NOMO-1 treated with DMSO at 0.1 percent for 48 hours (cell line): ENCODE results near the gene CACNA1S.

Experiments
- DNase-seq: peaks from one replicate; lab custom pipeline; 2025; ENCODE audit not compliant: unreplicated experiment; lab: John Stamatoyannopoulos, UW

The CACNA1S gene

DNA sequence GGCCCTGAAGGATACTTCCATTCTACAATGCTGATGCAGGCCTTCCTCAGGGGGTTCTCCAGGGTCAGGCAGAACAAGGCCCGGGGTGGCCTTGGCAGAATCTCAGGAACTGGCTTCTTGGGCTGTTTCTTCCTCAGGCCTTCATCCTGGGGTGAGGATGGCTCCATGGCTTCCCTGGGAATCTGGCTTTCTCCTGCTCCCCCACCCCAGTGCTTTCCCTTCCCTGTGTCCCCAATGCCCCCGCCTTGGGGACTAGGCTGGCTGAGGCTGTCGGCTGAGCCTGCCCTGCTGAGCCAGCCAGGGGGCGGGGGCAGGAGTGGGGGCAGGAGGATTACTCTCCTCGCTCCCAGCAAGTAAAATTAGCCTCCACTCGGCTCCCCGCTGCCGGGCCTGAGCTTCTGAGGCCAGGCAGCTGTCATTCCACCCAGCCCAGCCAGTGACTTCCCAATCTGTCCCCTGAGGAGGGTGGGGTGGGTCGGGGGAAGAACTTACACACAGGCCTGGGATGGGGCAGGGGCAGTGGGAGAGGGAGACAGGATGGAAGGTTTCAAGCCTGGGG is at the start of gene CACNA1S:
Gene CACNA1S, minus strand, starts transcription at position 254 of the 559 bp plus-strand sequence. Its CDS starts 87 bp downstream, at position 167.
- no peak for DNase-seq

DNA sequence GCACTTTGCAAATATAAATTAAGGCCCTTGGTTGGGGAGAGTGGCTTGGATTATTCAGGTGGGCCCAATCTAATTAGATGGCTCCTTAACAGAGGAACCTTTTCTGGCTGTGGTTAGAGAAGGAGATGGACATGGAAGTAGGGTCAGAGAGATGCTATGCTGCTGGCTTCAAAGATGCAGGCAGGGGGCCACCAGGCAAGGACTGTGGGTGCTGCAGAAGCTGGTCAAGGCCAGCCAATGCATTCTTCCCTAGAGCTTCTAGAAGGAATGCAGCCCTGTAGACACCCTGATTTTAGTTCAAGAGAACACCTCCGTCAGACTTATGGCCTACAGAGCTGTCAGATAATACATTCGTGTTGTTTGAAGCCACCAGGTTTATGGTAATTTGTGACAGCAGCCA is 45.7 kb upstream of the CACNA1S start:
- DNase-seq = no peak

DNA sequence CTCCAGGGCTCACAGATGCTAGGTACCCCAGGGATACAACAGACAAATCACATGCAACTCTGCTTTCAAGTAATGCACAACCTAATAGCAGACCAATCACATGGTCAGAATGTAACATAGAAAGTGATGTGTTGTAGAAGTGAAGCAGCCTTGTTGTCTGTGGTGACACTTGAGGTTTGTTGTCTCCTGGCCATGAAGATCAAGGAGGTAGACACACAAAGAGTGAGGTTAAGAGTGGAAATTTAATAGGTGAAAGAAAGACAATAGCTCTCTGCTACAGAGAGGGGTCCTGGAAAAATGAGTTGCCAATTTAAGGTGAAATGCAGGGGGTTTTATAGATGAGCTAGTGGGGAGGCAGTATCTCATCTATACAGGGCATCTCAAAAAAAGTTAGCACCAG is 44.6 kb upstream of the CACNA1S start:
- no peak for DNase-seq

DNA sequence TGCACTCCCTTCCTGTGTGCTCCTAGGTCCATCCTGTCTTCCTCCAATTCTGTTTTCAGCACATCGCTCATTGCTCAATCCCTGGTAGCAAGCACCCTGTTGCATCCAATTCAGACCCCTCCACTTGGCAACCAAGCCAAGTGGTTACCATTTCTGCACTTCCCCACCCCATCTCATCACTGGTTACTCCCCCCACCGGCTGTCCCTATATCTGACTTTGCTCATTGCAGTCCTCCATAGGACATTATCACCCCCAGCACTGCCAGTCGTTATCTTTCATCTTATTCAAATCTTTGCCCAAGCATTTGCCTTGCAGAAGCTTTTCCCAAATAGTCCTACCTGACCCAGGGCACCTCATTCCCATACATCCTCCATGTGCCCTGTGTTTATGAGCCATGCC is 44.1 kb upstream of the CACNA1S start:
- DNase-seq = no peak

DNA sequence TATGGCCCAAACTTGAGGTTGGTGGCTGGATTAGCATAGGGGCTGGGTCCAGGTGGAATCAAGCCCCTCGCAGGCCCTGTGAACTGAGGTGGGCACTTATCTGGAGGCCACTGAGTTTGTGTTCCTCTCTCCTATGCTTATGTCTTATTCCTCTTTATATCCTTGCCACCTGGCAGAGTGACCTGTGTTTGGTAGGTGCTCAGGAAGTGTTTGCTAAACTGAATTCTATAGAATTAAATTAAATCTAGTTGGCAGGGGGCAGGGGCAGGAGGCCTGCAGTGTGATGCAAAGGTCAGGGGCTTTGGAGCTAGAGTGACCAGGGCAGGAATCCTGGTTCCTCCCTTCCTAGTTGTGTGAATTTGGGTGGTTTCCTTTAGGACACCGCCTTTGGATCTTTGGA is 43.1 kb upstream of the CACNA1S start:
- DNase-seq = no peak

DNA sequence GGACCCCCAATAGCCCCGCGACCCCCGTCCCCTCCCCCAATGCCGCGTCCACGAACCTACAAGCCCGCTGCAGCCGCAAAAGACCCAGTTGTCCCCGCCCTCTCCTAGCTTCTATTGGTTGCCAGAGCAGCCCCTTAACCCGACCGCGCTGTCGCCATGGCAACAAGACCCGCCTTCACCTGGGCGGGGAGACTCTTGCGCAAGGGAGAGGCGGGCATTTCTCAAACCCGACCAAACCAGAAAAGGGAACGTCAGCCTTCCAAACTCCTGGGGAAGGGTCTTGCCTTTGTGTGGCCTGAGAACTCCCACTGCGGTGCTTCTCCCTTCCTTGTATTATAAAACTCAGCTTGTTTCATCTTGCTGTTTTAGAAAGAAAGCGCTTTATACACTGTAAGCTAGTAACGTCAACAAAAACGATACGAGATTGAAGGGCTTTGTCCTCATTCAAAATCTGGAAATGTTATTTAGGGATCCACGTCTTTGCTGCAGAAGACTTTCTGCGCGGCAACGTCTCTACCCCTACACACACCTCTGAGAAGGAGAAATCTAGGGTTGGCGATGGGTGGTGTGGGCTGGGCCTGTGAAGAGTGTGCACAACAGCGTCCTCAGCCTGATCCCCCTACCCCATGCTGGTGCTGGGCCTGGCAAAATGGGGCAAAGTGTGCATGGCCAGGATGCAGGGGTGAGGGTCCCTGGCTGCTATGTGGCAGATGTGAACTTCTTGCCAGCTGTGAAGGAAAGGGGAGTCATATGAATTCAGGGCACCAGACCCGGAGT is 42.4 kb upstream of the CACNA1S start, which contains the start of gene TMEM9:
Gene TMEM9, minus strand, starts transcription at position 86 of the 777 bp plus-strand sequence. CDS start 551 bp downstream, outside the sequence.
- peak; percentile 85 for DNase-seq

DNA sequence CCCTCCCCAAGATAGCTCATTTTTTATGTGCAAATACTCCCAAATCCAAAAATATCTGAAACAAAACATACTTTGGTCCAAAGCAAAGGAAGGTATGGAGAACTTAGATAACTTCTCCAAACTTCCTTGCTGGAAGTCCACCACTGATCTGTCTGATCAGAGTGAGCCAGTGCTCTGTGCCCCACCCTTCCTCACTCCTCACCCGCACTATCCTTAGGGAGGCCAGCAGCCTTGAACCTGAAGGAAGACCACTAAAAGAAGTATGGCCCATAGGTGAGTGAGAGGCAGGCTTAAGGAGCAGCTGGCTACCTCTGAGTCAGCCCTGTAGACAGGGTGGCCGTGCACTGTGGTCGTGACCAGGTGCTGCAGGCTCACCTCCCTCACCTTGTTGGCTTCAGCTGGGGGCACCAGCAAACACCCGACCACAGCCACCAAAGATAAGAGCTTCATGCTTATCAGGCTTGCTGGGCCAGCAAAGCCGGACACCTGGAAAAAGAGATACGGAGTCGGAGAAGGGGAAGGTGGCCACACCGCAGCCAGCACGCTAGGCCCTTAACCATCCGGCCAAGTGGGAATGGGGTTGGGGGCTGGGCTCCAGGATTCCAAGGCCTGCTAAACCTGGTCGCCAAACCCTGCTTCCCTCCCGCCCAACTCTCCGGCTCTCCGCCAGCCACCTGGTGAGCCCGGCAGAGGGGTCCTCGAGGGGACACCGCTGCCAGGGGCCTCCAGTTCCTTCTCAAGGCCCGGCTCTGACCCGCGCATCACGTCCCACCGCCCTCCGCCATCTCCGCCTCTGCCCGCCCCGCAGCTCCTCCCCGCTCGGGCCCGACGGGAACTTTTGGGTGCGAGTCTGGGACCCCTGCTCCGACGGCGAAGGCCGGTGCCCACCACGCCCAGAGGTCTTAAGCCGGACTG is 41.5 kb upstream of the CACNA1S start:
- peak; percentile 69 for DNase-seq

DNA sequence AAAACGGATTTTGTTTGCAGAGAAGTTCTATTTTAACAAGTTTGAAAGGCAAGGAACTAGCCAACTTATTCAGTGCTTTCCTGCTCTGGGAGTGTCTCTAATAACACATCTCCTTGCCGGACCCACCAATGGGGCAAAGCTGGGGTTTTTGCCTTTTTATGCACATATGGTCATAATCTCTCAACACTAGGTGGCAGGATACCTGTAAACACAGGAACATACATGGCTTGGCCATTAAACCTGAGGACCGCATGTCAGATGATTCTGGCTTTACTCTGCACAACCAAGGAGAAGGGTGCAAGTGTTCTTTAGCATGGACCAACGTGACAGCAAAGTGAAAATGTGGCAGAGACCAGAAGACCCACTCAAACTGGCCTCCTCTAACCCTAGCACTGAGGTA is 37.2 kb upstream of the CACNA1S start:
- no peak for DNase-seq

DNA sequence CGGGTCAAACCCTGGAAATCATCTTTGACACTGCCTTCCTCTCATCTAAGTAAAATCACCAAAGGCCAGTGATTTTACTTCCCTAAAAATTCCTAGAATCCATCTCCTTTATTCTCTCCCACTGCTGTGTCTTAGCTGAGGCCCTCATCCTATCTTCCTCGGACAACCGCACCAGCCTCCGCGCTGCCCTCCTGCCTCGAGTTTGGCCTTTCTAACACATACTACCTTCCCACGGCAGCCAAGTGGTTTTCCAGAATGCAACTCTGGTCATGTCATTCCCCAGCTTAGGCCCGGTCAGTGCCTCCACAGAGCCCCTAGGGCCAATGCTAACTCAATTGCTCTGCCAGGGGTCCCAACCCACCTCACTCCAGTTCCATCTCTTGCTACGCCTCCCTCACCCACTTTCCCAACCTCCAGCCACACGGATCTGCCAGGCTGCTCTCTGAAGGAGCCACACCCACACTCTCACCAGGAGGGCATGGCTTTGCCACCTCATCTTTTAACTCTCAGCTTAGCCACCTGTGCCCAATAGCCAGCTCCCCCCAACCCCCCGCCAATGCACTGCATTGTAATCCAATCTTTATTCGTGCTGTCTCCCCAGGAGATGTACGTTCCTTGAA is 35.3 kb upstream of the CACNA1S start:
- DNase-seq = no peak

DNA sequence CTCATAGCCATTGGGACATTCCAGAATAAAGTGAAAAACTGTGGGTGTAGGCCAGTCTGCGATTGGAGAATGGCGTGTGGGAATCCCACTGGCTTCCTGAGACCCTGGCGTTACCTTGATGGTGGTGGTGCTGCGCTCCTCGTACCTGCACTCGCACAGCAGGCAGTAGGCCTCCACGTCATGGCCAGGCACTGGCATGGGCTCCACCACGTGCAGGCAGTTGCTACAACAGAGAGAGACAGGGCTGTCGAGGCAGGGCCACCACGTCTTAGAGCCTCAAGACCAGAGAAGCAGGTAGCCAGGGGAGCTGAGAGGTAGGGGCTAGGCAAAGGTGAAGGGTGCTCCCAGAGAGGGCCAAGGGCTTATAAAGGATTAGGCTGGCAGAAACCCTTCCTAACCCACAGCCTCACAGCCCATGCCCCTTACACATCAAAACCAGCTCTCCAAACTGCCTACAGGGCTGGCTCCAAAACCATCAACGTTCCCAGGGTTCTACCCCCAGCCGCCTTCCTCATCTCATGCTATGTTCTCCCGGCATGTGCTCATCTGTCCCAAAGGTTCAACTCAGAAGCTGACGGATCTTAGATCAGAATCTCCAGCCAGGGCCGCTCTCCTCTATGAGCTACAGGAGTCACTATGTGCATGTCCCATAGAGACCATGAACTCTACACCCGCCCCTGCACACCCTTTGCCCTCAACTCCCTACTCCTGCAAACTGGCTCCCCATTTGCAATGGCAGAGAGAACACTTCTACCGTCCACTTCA is 34.6 kb upstream of the CACNA1S start:
- DNase-seq = no peak

DNA sequence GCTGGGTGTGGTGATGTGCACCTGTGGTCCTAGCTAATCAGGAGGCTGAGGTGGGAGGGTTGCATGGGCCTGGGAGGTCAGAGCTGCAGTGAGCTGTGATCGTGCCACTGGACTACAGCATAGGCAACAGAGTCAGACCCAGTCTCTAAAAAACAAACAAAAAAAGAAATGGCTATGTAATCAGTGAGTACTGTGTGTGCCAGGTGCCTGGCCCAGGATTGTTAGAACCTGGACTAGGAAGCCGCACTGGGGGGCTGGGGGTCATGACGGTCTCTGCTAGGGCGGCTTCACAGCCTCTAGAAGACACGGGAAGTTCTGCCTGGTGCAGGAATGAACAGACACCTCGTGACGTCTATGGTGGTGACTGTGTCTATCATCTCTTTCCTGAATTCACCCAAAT is 33.6 kb upstream of the CACNA1S start:
- DNase-seq = no peak

DNA sequence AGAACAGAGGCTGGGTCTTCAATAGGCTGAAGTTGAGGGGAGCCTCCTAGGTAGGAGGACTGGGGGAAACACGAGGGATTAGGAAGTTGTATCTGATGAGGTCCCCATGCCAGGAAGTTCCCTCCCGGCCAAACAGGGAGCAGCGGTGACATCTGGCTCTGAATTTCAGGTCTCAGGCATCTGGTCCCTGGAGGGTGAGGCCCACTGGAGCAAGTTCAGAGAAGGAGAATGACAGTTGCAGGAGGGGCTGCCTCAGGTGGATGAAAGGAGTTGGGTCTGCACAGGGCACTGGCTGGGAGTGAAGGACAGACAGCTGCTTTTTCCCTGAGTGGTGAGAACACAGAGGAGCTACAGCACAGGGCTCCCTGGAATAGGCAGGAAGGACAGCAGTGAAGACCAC is 32.9 kb upstream of the CACNA1S start:
- DNase-seq = no peak

DNA sequence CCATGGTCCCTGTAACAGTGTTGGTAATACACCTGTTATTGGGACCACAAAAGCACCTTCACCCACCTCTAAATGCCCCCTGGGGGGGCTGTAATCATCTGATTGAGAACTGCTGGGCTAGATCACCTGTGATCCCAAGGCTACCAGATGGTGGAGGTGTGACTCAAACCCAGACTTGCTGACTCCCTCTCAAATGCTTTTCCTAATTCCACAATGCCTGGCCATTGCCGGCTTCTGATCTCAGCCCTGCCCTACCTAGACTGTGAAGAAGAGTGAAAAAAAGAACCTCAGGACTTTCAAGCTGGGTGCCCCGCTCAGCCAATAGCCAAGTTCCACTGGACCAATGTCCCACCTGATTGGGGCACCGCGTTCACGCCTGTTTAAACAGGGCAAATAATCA is 32.5 kb upstream of the CACNA1S start:
- DNase-seq = no peak

DNA sequence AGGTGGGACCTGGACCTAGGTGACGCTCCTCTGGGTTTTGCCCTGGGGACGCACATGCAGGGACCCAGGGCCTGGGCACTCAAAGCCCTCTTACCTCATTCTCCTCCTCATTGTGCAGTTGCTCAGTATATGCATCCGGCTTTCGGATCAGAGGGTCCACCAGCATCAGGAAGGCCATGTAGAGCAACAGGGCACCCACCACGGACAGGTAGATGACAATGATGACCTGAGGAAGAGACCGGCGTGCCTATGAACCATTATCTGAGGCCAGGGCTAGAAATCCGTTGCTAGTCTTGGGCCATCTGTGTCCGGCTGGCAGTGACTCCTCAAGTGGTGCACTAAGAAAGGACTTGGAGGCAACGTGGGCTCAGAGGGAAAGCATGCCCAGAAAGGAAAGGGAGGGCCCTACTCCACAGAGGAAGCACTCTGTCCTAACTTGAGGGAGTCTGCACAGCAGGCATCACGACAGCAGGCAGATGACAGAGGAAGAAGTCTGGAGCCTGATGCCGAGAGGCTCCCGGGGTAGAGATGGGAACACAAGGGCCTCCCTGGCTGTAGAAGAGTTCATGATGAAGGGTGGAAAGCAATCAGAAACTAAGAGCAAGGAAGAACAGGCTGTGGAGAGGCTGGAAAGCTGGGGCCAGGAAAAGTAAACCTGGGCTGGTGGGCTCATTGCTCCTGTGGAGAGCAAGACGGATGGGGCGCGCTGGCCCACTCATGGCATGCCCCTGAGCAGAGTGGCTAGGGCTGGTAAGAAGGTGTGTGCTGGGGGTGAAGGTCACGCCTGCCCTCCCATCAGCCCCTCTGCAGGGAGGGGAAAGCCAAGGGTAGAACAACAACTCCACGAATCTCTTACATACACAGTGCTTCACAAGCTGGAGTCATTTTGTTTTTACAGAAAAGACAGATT is 31.8 kb upstream of the CACNA1S start:
- no peak for DNase-seq

DNA sequence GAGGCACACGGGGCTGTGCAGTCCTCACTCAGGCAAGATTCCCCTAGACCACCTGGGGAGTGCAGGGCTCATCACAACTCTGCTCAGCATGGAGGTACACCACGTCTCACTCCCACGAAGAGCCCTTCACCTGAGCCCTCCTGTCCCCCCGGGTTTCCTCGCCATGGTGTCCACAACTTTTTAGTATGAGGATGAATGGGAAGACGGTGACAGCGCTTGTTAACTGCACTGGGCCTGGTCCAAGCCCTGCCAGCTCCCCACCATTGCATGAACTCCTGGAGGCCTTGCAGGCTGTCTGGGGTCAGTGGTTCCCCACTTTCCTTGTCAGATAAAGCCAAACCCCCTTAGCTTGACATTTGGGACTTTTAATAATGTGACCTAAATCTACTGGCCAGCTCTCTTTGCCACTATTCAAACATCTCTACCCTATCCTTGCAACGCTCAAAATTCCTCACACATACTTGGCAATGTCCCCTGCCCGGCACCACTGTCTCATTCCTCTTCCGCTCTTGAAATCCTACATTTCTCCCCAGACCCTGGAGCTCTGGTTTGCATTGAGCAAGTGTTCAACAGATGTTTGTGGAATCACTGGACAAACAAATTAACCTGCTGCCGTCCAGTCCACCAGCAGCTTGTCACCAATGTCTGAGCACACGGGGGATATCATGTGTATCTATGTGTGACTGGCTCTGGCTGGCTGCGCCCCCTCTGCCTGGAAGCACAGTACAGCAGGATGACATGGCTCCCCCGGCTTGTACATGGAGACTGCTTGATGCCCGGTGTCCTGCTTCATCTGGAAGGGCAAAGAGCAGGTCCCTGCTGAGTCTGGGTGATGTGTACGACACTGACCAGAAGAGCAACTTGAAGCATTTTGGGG is 30.9 kb upstream of the CACNA1S start:
- no peak for DNase-seq

DNA sequence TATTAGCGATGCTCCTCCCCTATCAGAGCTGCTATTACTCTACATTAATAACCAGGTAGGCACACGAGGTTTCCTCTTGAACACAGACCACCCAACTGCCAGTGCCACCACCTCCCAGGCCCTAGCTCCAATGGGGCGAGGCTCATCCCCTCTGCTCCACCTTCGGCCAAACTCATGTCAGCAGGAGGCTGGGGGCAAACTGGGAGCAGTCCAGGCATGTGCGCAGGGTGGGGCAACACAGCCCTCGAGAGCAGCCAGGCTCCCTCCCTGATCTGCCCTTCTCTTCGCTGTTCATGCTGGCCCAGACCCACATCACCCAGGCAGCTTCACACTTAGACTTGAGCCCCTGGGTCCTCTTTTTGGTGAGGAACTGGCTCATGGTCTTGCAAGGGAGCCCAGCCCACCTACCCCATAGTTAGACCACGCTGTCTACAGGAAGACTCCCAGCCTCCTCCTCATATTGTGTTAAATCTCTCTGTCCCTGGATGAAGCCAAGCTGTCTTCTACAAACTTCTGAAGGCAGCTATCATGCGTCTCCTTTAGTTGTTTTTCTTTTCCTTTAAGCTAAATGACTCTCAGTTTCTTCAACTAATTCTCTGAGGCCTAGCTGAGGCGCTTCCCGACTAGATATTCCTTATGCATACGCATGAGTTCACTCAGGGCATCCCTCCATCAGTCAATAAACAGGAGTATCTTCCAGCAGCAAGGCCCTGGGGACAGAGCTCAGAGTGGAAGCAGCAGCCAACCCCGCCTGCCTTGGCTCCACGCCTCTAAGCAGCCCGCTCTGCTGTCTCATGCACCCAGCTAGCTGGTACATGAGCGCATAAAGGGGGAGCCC is 30.0 kb upstream of the CACNA1S start:
- no peak for DNase-seq

DNA sequence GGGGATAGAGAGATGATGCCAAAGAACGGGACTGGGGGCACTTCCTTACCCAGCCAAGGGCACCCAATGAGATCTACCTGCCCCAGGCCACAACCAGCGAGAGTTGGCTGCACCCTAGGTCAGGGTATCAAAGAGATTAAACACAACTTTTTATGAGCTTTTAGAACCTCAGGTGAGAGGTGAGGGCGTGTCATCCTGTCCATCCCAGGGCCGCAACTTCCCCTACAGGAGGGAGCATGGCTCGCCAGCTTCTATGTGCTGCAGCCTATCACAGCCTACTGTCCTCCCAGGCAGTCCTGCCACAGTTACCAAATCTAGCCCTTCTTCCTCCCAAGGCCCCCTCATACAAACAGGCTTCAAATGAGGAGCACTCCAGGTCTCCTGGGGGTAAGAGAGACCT is 29.2 kb upstream of the CACNA1S start:
- DNase-seq = no peak

DNA sequence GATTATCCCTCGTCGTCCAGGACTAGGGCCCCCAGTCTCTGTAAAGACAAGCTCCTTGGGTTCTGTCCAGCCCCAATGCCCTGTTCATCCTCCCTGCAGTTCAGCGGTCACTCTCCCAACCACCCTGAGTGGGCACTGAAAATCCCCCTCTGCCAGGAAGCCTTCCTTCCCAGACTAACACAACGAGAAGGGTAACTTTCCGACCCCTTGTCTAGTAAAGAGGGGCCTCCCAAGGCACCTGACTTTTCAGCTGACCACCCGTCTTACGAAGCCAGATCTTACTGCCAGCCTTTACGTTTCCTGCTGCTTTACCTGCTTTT is 28.7 kb upstream of the CACNA1S start:
- no peak for DNase-seq
